HG03025 (cell line): ENCODE data around the gene PRSS27.
A peak's percentile ranks its signal among the peaks of the same experiment; 100 is the strongest.
"Not testable (repeated sequence)": the region's sequence is repeated elsewhere in the genome, so short reads cannot be mapped to it uniquely, and the experiment has no call there.

Experiments used
- ATAC-seq: cut with Tn5 transposase; IDR thresholded peaks from one replicate; pipeline ENCODE4 v1.9.1; 2021; ENCODE audit warnings: mild to moderate bottlenecking, moderate library complexity; ENCODE audit not compliant: unreplicated experiment, low FRiP score

The PRSS27 gene

GRCh38 chr16:2682209-2683021 is 37.6 kb downstream of the PRSS27 start, which contains the start of gene KCTD5:
Gene KCTD5, plus strand, starts transcription at chr16:2682523. Its CDS starts 26 bp downstream, at chr16:2682549.
- ATAC-seq, result peak; percentile 47

DNA sequence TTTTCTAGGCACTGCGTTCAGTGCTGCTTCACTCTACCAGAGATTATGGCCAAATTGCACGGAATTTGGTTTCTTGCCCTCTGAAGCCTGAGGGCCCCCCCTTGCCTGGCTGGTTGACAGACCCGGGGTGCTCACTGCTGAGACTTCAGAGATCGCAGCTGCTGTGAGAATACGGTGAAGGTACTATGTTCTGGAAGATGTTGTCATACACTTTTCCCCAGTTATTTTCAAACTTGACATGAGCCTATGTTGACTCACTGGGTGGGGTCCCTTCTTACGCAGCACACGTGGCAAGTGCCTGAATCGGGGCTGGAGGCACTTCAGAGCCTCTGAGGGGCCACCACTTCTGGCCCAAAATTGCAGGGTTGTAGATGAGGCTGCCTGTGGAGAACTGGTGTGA is 39.7 kb downstream of the PRSS27 start:
- ATAC-seq, result not testable (repeated sequence)

GRCh38 chr16:2679902-2680301 is 40.1 kb downstream of the PRSS27 start:
- not testable (repeated sequence) for ATAC-seq

- ATAC-seq, result not testable (repeated sequence)
Observed at GRCh38 chr16:2678206-2678965, 41.6 kb downstream of the PRSS27 start.

DNA sequence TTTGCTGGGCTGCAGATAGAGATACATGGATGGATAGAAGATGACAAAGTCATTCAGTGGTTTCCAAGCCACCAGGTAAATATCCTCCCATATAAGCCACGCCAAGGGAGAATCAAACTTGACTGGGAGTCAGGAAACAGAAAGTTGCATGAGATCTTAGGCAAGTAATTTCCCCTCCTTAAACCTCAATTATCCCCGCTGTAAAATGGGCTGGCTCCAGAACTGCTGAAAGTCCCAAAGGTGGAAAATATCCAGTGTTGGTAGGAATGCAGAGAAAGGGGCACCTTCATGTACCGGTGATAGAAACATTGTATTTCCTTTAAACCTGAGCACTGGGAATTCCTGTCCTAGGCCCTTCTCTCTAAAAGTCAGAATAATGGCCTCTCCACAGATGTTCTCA is 43.1 kb downstream of the PRSS27 start:
- not testable (repeated sequence) for ATAC-seq

DNA sequence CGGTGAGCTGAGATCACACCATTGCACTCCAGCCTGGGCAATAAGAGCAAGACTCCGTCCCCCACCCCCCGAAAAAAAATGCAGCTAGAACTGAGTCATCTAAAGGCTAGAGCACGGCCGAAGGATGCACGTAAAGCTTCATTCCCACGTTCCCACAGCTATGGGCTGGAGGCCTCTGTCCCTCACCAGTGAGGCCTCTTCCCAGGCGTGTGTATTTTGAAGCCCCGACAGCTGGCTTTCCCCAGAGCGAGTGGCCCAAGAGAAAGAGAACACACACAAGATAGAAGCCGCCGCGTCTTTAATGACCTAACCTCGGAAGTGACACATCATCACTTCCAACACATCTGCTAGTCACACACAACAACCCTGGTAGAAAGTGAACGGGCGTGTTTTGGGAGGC is 44.3 kb downstream of the PRSS27 start:
- no peak for ATAC-seq

DNA sequence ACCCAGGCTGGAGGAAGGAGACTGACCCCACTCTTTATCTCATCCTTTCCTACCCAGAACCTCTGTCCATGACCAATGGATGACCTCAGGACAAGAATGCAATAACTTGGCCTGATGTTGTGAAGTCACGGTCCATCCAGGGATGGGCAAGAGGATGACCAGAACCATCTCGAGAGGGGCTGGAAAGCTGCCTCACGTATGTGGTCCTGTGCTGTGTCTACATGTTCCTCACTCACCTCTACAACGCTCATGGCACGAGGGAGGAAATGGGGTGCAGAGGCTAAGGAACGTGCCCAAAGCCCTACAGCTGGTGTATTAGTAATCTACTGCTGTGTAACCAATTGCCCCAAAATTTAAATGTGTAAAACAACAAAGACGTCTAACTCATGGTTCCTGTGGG is 45.0 kb downstream of the PRSS27 start:
- no peak for ATAC-seq

- peak; percentile 82 for ATAC-seq
Observed at GRCh38 chr16:2673066-2673999, 46.7 kb downstream of the PRSS27 start.

- no peak for ATAC-seq
Observed at GRCh38 chr16:2671741-2672140, 48.3 kb downstream of the PRSS27 start.

- ATAC-seq, result not testable (repeated sequence)
Observed at GRCh38 chr16:2671193-2671592, 48.8 kb downstream of the PRSS27 start.

- not testable (repeated sequence) for ATAC-seq
Observed at GRCh38 chr16:2670017-2670416, 50.0 kb downstream of the PRSS27 start.

DNA sequence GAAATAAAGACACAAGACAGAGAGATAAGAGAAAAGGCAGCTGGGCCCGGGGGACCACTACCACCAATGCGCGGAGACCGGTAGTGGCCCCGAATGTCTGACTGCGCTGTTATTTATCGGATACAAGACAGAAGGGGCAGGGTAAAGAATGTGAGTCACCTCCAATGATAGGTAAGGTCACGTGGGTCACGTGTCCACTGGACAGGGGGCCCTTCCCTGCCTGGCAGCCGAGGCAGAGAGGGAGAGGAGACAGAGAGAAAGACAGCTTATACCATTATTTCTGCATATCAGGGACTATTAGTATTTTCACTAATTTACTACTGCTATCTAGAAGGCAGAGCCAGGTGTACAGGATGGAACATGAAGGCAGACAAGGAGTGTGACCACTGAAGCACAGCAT is 50.4 kb downstream of the PRSS27 start:
- ATAC-seq, result not testable (repeated sequence)

- ATAC-seq, result not testable (repeated sequence)
Observed at GRCh38 chr16:2666671-2667070, 53.4 kb downstream of the PRSS27 start.

DNA sequence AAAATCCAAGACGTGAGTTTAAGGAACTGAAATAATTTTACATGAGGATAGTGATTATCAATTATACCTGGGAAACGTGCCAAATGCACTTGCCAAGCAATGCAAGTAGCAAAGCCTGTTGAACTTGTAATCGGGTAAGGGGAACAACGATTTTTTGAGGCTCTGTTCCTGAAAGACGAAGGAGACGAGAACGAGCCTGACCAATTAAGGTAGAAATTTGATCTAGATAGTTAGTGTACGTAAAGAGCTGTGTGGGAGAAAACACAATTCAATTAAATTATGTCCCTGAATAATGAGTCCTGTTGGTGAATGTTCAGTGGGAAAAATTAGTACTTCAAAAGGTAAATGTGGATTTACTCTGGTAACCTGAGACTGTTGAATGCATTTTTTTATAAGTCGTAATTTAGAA is 55.4 kb downstream of the PRSS27 start:
- no peak for ATAC-seq

DNA sequence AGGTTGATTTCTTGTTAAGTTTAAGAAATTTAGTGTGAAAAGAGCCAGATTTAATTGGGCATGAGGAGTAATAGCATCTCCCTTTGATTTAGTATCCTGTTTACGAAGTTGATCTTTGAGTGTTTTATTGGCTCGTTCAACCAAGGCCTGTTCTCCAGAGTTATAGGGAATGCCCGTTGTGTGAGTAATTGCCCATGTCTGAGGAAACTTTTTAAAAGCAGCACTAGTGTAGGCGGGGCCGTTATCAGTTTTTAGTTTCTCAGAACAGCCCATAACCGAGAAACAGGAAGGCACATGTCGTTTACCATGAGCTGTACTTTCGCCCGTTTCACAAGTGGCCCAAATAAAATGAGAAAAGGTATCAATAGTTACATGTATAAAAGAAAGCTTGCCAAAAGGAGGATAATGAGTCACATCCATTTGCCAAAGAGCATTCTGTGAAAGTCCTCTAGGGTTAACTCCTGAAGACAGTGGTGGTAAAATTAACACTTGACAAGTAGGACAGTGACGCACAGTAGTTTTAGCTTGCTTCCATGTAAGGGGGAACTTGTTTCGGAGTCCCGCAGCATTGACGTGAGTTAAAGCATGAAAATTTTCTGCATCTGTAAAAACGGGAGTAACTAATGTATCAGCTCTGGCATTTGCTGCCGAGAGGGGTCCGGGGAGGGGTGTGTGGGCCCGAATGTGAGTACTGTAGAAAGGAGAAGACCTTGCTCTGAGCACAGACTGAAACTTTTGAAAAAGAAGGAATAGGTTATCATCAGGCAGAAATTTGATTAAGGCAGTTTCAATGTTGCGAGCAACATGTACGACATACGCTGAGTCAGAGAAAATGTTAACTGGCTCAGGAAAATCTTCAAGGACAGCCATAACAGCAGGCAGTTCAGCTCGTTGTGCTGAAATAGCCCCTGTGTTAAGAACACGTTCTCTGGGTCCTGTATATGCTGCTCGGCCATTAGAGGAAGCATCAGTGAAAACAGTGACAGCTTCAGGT is 56.2 kb downstream of the PRSS27 start:
- no peak for ATAC-seq
